IMR-90 (cell line): ENCODE measurements around the gene IGF2BP1. TPM values are rescaled to one million over a fixed set of nuclear protein-coding genes. Genes with fewer than 3 reads are reported as not detected.

Experiments used
- ATAC-seq: fragments of 200-7000 bp; cut with Tn5 transposase; 2 replicates; pipeline ENCODE4 v1.9.1; 2020; ENCODE audit warnings: low read depth, mild to moderate bottlenecking, moderate library complexity
- BruUV-seq: library from RNA; stranded (reverse); fragments of 400-500 nt; replicated peaks from 2 replicates; lab custom pipeline; 2021; lab: Mats Ljungman, UMichigan
- CTCF ChIA-PET: fragments of 300-600 bp; formaldehyde crosslinking; extraction: SDS; loops from one replicate; lab custom pipeline; 2021; ENCODE audit warnings: antibody characterized with exemption; lab: Yijun Ruan, JAX
- POLR2A ChIA-PET: fragments of 300-600 bp; sonication (Branson Sonifier 250); formaldehyde crosslinking; loops from one replicate; lab custom pipeline; 2022; ENCODE audit warnings: antibody characterized with exemption; ENCODE audit not compliant: unreplicated experiment; lab: Charles Lee
- DNase-seq: peaks from one replicate; pipeline ENCODE4 v3.0.0; 2013
- H2AFZ ChIP-seq: replicated peaks from 2 replicates; pipeline ENCODE3; 2013; ENCODE audit warnings: low read length, mild to moderate bottlenecking; ENCODE audit not compliant: poor library complexity
- H2AK5ac ChIP-seq: 2 replicates; pipeline ENCODE4 v1.6.1; 2013; ENCODE audit warnings: low read depth, low read length, inconsistent platforms
- H2AK9ac ChIP-seq: replicated peaks from 2 replicates; pipeline ENCODE3; 2013; ENCODE audit warnings: mild to moderate bottlenecking, low read depth, low read length, moderate library complexity; ENCODE audit not compliant: poor library complexity
- H2BK120ac ChIP-seq: 2 replicates; pipeline ENCODE4 v1.6.1; 2013; ENCODE audit warnings: low read depth, low read length, inconsistent platforms
- H2BK15ac ChIP-seq: 3 replicates; pipeline ENCODE4 v1.6.1; 2013; ENCODE audit warnings: low read depth, low read length, inconsistent platforms
- H2BK20ac ChIP-seq: 2 replicates; pipeline ENCODE4 v1.6.1; 2013; ENCODE audit warnings: low read depth, mild to moderate bottlenecking, inconsistent platforms, low read length, moderate library complexity
- H2BK5ac ChIP-seq: 2 replicates; pipeline ENCODE4 v1.6.1; 2013; ENCODE audit warnings: mild to moderate bottlenecking, low read depth, low read length, inconsistent platforms; ENCODE audit not compliant: poor library complexity, severe bottlenecking
- H3K14ac ChIP-seq: replicated peaks from 2 replicates; pipeline ENCODE4 v1.6.1; 2013; ENCODE audit warnings: low read depth, low read length, inconsistent platforms
- H3K18ac ChIP-seq: 2 replicates; pipeline ENCODE4 v1.6.1; 2013; ENCODE audit warnings: low read depth, low read length, control low read depth
- H3K23ac ChIP-seq: 2 replicates; pipeline ENCODE4 v1.6.1; 2013; ENCODE audit warnings: low read depth, low read length, inconsistent platforms
- H3K27ac ChIP-seq: 2 replicates; pipeline ENCODE4 v1.5.1; 2013; ENCODE audit warnings: mild to moderate bottlenecking, control low read depth, low read length; ENCODE audit not compliant: insufficient read depth
- H3K27me3 ChIP-seq: 2 replicates; pipeline ENCODE4 v1.6.1; 2013; ENCODE audit warnings: low read length; ENCODE audit not compliant: control insufficient read depth, insufficient read depth
- H3K36me3 ChIP-seq: 2 replicates; pipeline ENCODE4 v1.6.1; 2013; ENCODE audit warnings: low read length, mixed read lengths; ENCODE audit not compliant: control insufficient read depth, insufficient read depth
- H3K4ac ChIP-seq: 2 replicates; pipeline ENCODE4 v1.6.1; 2013; ENCODE audit warnings: low read depth, low read length, inconsistent platforms
- H3K4me1 ChIP-seq: 2 replicates; pipeline ENCODE4 v1.6.1; 2013; ENCODE audit warnings: low read length, mixed read lengths; ENCODE audit not compliant: control insufficient read depth, insufficient read depth
- H3K4me2 ChIP-seq: 2 replicates; pipeline ENCODE4 v1.6.1; 2013; ENCODE audit warnings: low read depth, mild to moderate bottlenecking, control low read depth, low read length, moderate library complexity
- H3K4me3 ChIP-seq: 2 replicates; pipeline ENCODE4 v1.5.1; 2013; ENCODE audit warnings: low read depth, mild to moderate bottlenecking, control low read depth, low read length, moderate library complexity; ENCODE audit not compliant: insufficient read depth
- H3K56ac ChIP-seq: 2 replicates; pipeline ENCODE4 v1.6.1; 2013; ENCODE audit warnings: low read length, inconsistent platforms; ENCODE audit not compliant: insufficient read depth; ENCODE audit errors: extremely low read depth
- H3K79me1 ChIP-seq, 2 experiments: 2 replicates each; pipeline ENCODE4 v1.6.1; 2013; ENCODE audit warnings: low read length in 2 of 2, inconsistent platforms in 1 of 2, low read depth in 1 of 2
- H3K9ac ChIP-seq: 2 replicates; pipeline ENCODE4 v1.6.1; 2013; ENCODE audit warnings: low read depth, low read length, control low read depth
- H3K9me1 ChIP-seq: 2 replicates; pipeline ENCODE4 v1.6.1; 2013; ENCODE audit warnings: low read length, inconsistent platforms; ENCODE audit not compliant: insufficient read depth
- H3K9me3 ChIP-seq: 2 replicates; pipeline ENCODE4 v1.6.1; 2013; ENCODE audit warnings: low read length; ENCODE audit not compliant: control insufficient read depth, insufficient read depth
- H4K20me1 ChIP-seq: 2 replicates; pipeline ENCODE4 v1.6.1; 2013; ENCODE audit warnings: low read length, inconsistent platforms; ENCODE audit not compliant: insufficient read depth
- H4K5ac ChIP-seq: 2 replicates; pipeline ENCODE4 v1.6.1; 2013; ENCODE audit warnings: mild to moderate bottlenecking, low read depth, low read length, control low read depth
- H4K8ac ChIP-seq, 2 experiments: 2 replicates each; pipeline ENCODE4 v1.6.1; 2013; ENCODE audit warnings: low read depth in 2 of 2, low read length in 2 of 2, control low read depth in 1 of 2, inconsistent platforms in 1 of 2
- H4K91ac ChIP-seq: 2 replicates; pipeline ENCODE4 v1.6.1; 2013; ENCODE audit warnings: low read depth, low read length, inconsistent platforms; ENCODE audit not compliant: insufficient read depth
- BHLHE40 ChIP-seq: fragments of 150-350 bp; IDR thresholded peaks from 2 replicates; pipeline ENCODE4 v1.6.1; 2016; ENCODE audit warnings: mild to moderate bottlenecking, low read depth, low read length
- CEBPB ChIP-seq: IDR thresholded peaks from 2 replicates; pipeline ENCODE4 v1.6.1; 2012; ENCODE audit warnings: low read depth, low read length, improper control_type of control experiment
- CHD1 ChIP-seq: IDR thresholded peaks from 2 replicates; pipeline ENCODE4 v1.6.1; 2012; ENCODE audit warnings: low read depth, low read length, improper control_type of control experiment
- FOS ChIP-seq: fragments of 150-350 bp; IDR thresholded peaks from 2 replicates; pipeline ENCODE4 v1.6.1; 2016; ENCODE audit warnings: low read depth, low read length
- MAFK ChIP-seq: IDR thresholded peaks from 2 replicates; pipeline ENCODE4 v1.6.1; 2012; ENCODE audit warnings: low read depth, low read length, improper control_type of control experiment
- MAZ ChIP-seq: IDR thresholded peaks from 2 replicates; pipeline ENCODE4 v1.6.1; 2012; ENCODE audit warnings: low read depth, mild to moderate bottlenecking, low read length, improper control_type of control experiment, moderate library complexity, borderline replicate concordance
- MXI1 ChIP-seq: IDR thresholded peaks from 2 replicates; pipeline ENCODE4 v1.6.1; 2012; ENCODE audit warnings: low read depth, mild to moderate bottlenecking, low read length, moderate library complexity, borderline replicate concordance
- NFE2L2 ChIP-seq: fragments of 150-350 bp; IDR thresholded peaks from 2 replicates; pipeline ENCODE4 v1.6.1; 2016; ENCODE audit warnings: low read depth, mild to moderate bottlenecking, low read length
- POLR2A ChIP-seq: IDR thresholded peaks from 2 replicates; pipeline ENCODE4 v1.6.1; 2012; ENCODE audit warnings: mild to moderate bottlenecking, low read depth, low read length
- RCOR1 ChIP-seq: IDR thresholded peaks from 2 replicates; pipeline ENCODE4 v1.6.1; 2012; ENCODE audit warnings: mild to moderate bottlenecking, low read length, improper control_type of control experiment; ENCODE audit not compliant: insufficient replicate concordance
- RFX5 ChIP-seq: IDR thresholded peaks from 2 replicates; pipeline ENCODE4 v1.8.0; 2012; ENCODE audit warnings: low read depth, mild to moderate bottlenecking, low read length, moderate library complexity
- SMC3 ChIP-seq: fragments of 150-350 bp; IDR thresholded peaks from 2 replicates; pipeline ENCODE4 v1.6.1; 2016; ENCODE audit warnings: low read depth, mild to moderate bottlenecking, antibody characterized with exemption, low read length, moderate library complexity
- WGBS, 2 experiments: methylation state at CpG; one replicate each; pipeline versions ENCODE4 v1.1.5 to v1.1.7; 2013; ENCODE audit warnings: missing lambda C conversion rate in 2 of 2; ENCODE audit not compliant: insufficient read length in 1 of 2; ENCODE audit errors: extremely low coverage in 2 of 2; 5-methylcytosine and 5-hydroxymethylcytosine counted together
- dilution Hi-C: fragments of 300-500 bp; cut with HindIII; formaldehyde crosslinking; loops from one replicate; pipeline ENCODE4 v1.14.3; 2018; ENCODE audit warnings: low sequenced_read_pairs; ENCODE audit not compliant: unreplicated experiment
- in situ Hi-C: fragments of 300-500 bp; cut with MboI; formaldehyde crosslinking; loops from 3 replicates; pipeline ENCODE4 v1.14.3; 2019; ENCODE audit warnings: low sequenced_read_pairs, inconsistent platforms, mixed read lengths
- intact Hi-C: fragments of 100-400 bp; cut with micrococcal nuclease; formaldehyde crosslinking; loops from 2 replicates; pipeline ENCODE4 v1.10.0; 2022
- polyA plus RNA-seq, 3 experiments: library from polyadenylated mRNA; depleted of rRNA; stranded (reverse); fragments of >200 nt; gene quantifications; 2 replicates each; pipeline ENCODE4 v1.2.3, GENCODE V29; 2012; ENCODE audit warnings: low replicate concordance in 1 of 3
- total RNA-seq: library from RNA; depleted of rRNA; stranded (reverse); fragments of >200 nt; gene quantifications from 2 replicates; pipeline ENCODE4 v1.2.3, GENCODE V29; 2012
- TF ChIP-seq, protein P1 (sequence below): fragments of 150-350 bp; IDR thresholded peaks from 2 replicates; pipeline ENCODE4 v1.6.1; 2016; ENCODE audit warnings: low read depth, mild to moderate bottlenecking, low read length, moderate library complexity, borderline replicate concordance
- TF ChIP-seq, protein P2 (sequence below): fragments of 150-350 bp; IDR thresholded peaks from 2 replicates; pipeline ENCODE4 v1.6.1; 2017; ENCODE audit warnings: mild to moderate bottlenecking, antibody characterized with exemption, low read length, low read depth

Gene IGF2BP1
- total and polyA plus RNA-seq, 2 of the 4 experiments (the other 2 are of a cell fraction): 10.2 to 13.1 TPM

DNA sequence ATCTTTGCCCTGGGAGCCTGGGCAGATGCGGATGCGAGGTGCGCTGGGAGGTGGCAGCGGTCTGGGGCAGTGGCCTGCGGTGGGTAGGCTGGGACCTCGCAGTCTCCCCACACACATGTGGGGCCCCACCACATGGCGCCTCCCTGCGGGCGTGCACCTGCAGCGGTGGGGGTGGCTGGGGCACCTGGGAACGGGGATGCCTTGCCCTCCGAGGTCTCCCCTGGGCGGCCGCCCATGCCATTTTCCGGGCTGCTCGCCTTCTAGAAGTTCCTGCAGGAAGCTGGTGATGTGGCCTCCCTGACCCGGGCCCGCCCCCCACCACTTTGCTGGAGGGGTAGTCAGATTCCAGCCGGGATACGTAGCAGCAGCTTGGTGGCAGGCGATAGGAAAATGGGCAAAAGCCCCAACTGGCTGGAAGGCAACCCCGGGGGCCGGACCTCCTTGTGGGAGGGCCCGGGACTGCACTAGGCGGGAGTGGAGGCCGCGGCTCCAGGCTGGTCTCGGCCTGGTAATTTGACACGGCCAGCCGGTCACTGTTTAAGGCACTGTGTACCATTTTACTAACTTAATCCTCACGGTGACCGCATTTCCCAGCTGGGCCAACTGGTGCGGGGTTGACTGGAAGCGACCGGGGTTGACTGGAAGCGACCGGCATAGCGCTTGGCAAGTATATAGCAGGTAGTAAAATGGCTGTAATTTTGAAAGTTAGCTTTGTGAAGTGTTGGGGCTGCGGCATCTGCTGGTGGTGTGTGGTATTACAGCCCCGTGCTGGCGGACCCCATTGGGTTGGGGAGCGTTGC lies 38.5 kb downstream of the IGF2BP1 start (continued):
- TF ChIP-seq NFE2L2: no peak
- no peak for TF ChIP-seq RFX5
- no peak for TF ChIP-seq MAFK

DNA sequence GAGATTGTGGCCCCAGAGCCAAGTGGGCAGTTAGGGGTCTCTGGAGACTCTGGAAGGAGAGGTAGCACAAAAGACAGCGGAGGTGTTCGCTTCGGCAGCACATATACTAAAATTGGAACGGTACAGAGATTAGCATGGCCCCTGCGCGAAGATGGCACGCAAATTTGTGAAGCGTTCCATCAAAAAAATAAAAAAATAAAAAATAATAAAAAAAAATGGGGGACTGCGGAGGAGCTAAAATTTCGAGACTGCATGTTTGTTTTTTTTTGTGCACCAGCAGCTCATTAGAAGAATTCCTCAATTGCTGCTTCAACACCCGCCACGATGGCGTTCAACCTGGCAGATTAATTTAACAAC lies 39.1 kb downstream of the IGF2BP1 start:
- H3K14ac ChIP-seq: no peak overlapping the region
- CTCF ChIA-PET: interaction anchor here (1.0 to 1.3 kb wide), 2 partner anchors 11 to 193 kb away, joined by 4 read pairs; no protein-coding TSS in a partner anchor
- peaks cover 38% of the 10 kb centered on the region for H3K36me3 ChIP-seq
- H3K9ac ChIP-seq: no peak overlapping the region
- no peak overlapping the region for H2BK15ac ChIP-seq
- in situ Hi-C loops: loop anchor here (10.0 kb wide), 2 partner anchors 231 to 311 kb away; partner anchors contain the start of genes HOXB13, PRAC1 and PRAC2
- no peak overlapping the region for H3K4me3 ChIP-seq
- POLR2A ChIA-PET: no interaction called here
- H2AK5ac ChIP-seq: no peak overlapping the region
- no peak overlapping the region for H4K91ac ChIP-seq
- no peak overlapping the region for H4K8ac ChIP-seq
- no peak overlapping the region for H3K23ac ChIP-seq
- no peak overlapping the region for H3K56ac ChIP-seq
- no peaks in the 10 kb centered on the region; the same call in 1 of the 2 replicates for H3K9me1 ChIP-seq
- no peak overlapping the region for H3K18ac ChIP-seq
- H4K5ac ChIP-seq: no peak overlapping the region
- peak overlapping the region; percentile 5 for H2AFZ ChIP-seq
- dilution Hi-C loops: loop anchor here (25.0 kb wide), 1 partner anchor 124 kb away; the partner anchor contains the start of gene UBE2Z
- H2BK5ac ChIP-seq: no peak overlapping the region
- WGBS, 2 experiments: 93% methylated on average over 3 of the region's 13 CpGs; no CpG with 5 or more reads in 1 of the 2 experiments
- intact Hi-C loops: loop anchor here (10.0 kb wide), 1 partner anchor 311 kb away; the partner anchor contains the start of genes HOXB13, PRAC1 and PRAC2
- DNase-seq (no peak), ATAC-seq (no peak)
- no peak overlapping the region for H3K4me2 ChIP-seq
- H2BK20ac ChIP-seq: no peak overlapping the region
- H3K27me3 ChIP-seq: no peaks in the 10 kb centered on the region
- H3K27ac ChIP-seq: no peak overlapping the region
- no peaks in the 10 kb centered on the region for H3K4me1 ChIP-seq
- BruUV-seq: no TSS peak
- no peak overlapping the region for H3K4ac ChIP-seq
- H2BK120ac ChIP-seq: no peak overlapping the region
- H4K20me1 ChIP-seq: peaks cover 13% of the 10 kb centered on the region; the same call in 1 of the 2 replicates
- no peak overlapping the region for H2AK9ac ChIP-seq
- H3K9me3 ChIP-seq: no peaks in the 10 kb centered on the region
- H3K79me1 ChIP-seq: peaks cover 45 to 60% of the 10 kb centered on the region in 2 experiments
- TF ChIP-seq MXI1: no peak
- TF ChIP-seq CEBPB: no peak
- TF ChIP-seq, protein P1, sequence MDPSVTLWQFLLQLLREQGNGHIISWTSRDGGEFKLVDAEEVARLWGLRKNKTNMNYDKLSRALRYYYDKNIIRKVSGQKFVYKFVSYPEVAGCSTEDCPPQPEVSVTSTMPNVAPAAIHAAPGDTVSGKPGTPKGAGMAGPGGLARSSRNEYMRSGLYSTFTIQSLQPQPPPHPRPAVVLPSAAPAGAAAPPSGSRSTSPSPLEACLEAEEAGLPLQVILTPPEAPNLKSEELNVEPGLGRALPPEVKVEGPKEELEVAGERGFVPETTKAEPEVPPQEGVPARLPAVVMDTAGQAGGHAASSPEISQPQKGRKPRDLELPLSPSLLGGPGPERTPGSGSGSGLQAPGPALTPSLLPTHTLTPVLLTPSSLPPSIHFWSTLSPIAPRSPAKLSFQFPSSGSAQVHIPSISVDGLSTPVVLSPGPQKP: no peak
- no peak for TF ChIP-seq BHLHE40
- no peak for TF ChIP-seq SMC3
- TF ChIP-seq RCOR1: no peak
- no peak for TF ChIP-seq FOS
- TF ChIP-seq MAFK: no peak
- TF ChIP-seq POLR2A: no peak
- no peak for TF ChIP-seq CHD1
- no peak for TF ChIP-seq MAZ
- TF ChIP-seq, protein P2, sequence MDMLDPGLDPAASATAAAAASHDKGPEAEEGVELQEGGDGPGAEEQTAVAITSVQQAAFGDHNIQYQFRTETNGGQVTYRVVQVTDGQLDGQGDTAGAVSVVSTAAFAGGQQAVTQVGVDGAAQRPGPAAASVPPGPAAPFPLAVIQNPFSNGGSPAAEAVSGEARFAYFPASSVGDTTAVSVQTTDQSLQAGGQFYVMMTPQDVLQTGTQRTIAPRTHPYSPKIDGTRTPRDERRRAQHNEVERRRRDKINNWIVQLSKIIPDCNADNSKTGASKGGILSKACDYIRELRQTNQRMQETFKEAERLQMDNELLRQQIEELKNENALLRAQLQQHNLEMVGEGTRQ: no peak
